HepG2 (cell line): ENCODE measurements around the gene SRSF6. TPM values are rescaled to one million over a fixed set of nuclear protein-coding genes. Genes with fewer than 3 reads are reported as not detected.

Source experiments
- ATAC-seq: fragments of 200-7000 bp; cut with Tn5 transposase; 3 replicates; pipeline ENCODE4 v1.9.1; 2020; ENCODE audit warnings: mild to moderate bottlenecking, moderate library complexity
- BruUV-seq: library from RNA; stranded (reverse); fragments of 400-500 nt; replicated peaks from 2 replicates; lab custom pipeline; 2021; lab: Mats Ljungman, UMichigan
- CTCF ChIA-PET: fragments of 300-600 bp; formaldehyde crosslinking; extraction: SDS; loops from one replicate; lab custom pipeline; 2021; ENCODE audit warnings: low total read pairs, inconsistent platforms, low intra/inter-chr PET ratio; lab: Yijun Ruan, JAX
- POLR2A ChIA-PET: fragments of 350-600 bp; sonication (Branson Sonifier 250); formaldehyde crosslinking; loops from one replicate; lab custom pipeline; 2020; ENCODE audit warnings: antibody characterized with exemption, inconsistent platforms; lab: Yijun Ruan, JAX
- DNase-seq: peaks from one replicate; pipeline ENCODE4 v3.0.0-alpha.2; 2015; ENCODE audit warnings: low spot score
- FAIRE-seq: peaks from 3 replicates; lab custom pipeline; 2011; peaks lifted over from hg19 to GRCh38; lab: Jason Lieb, UNC
- H2AFZ ChIP-seq: one replicate; pipeline ENCODE4 v1.6.1; 2011; ENCODE audit warnings: low read length, inconsistent platforms
- H3K27ac ChIP-seq: fragments of 300-600 bp; 3 replicates; pipeline ENCODE4 v1.8.0; 2011; ENCODE audit warnings: mixed run types, mild to moderate bottlenecking, mixed read lengths, low read length, inconsistent platforms; ENCODE audit not compliant: insufficient read depth; ENCODE audit errors: extremely low read length
- H3K27me3 ChIP-seq, 2 experiments: fragments of 200-600 bp in 1 of 2; 2 replicates in 1 of 2; 3 replicates in 1 of 2; pipeline versions ENCODE4 v1.6.0 to v1.8.0; 2011; ENCODE audit warnings: low read length in 2 of 2, mild to moderate bottlenecking in 2 of 2, moderate library complexity in 2 of 2, inconsistent platforms in 1 of 2; ENCODE audit not compliant: insufficient read depth in 2 of 2, control insufficient read depth in 1 of 2
- H3K36me3 ChIP-seq, 2 experiments: fragments of 200-600 bp in 1 of 2; replicated peaks in 1 of 2; 2 replicates in 1 of 2; 3 replicates in 1 of 2; pipeline versions ENCODE4 v1.5.1 to v1.8.0; 2011; ENCODE audit warnings: low read length in 2 of 2, inconsistent platforms in 1 of 2; ENCODE audit not compliant: insufficient read depth in 2 of 2, control insufficient read depth in 1 of 2
- H3K4me1 ChIP-seq: 2 replicates; pipeline ENCODE4 v1.5.1; 2012; ENCODE audit warnings: low read length, inconsistent platforms; ENCODE audit not compliant: insufficient read depth
- H3K4me2 ChIP-seq: 2 replicates; pipeline ENCODE4 v1.6.0; 2011; ENCODE audit warnings: low read depth, low read length, inconsistent platforms
- H3K4me3 ChIP-seq, 3 experiments: fragments of 200-600 bp in 1 of 3; sonication (generic), shearing (Covaris generic) in 1 of 3; replicated peaks in 1 of 3; 2 replicates each; pipeline ENCODE4 v1.5.1; 2011 to 2016; ENCODE audit warnings: low read length in 3 of 3, inconsistent platforms in 2 of 3, low read depth in 2 of 3, mild to moderate bottlenecking in 2 of 3, control low read depth in 1 of 3, mixed read lengths in 1 of 3; ENCODE audit not compliant: insufficient read depth in 1 of 3
- H3K79me2 ChIP-seq: one replicate; pipeline ENCODE4 v1.6.1; 2011; ENCODE audit warnings: low read length, inconsistent platforms; ENCODE audit not compliant: insufficient read depth
- H3K9ac ChIP-seq: 2 replicates; pipeline ENCODE4 v1.6.0; 2011; ENCODE audit warnings: mild to moderate bottlenecking, low read depth, low read length, inconsistent platforms; ENCODE audit not compliant: insufficient read depth
- H3K9me3 ChIP-seq: 2 replicates; pipeline ENCODE4 v1.5.1; 2012; ENCODE audit warnings: mild to moderate bottlenecking, low read length
- H4K20me1 ChIP-seq: 2 replicates; pipeline ENCODE4 v1.6.0; 2011; ENCODE audit warnings: inconsistent platforms, mild to moderate bottlenecking, low read length, moderate library complexity; ENCODE audit not compliant: insufficient read depth
- AGO1 ChIP-seq: fragments of 200-400 bp; formaldehyde crosslinking; IDR thresholded peaks from 2 replicates; pipeline ENCODE4 v1.6.1; 2017; ENCODE audit warnings: mild to moderate bottlenecking, low read depth, low read length, moderate library complexity; ENCODE audit not compliant: poor library complexity, severe bottlenecking
- NPAS2 ChIP-seq: sonication (generic); formaldehyde crosslinking; IDR thresholded peaks from 2 replicates; pipeline ENCODE4 v1.8.0; 2022; ENCODE audit warnings: mild to moderate bottlenecking, missing genetic modification reagents, borderline replicate concordance
- ZFP1 ChIP-seq: IDR thresholded peaks from 2 replicates; pipeline ENCODE4 v1.6.1; 2016
- WGBS: methylation state at CpG from one replicate; pipeline ENCODE4 v1.1.6; 2017; ENCODE audit warnings: low lambda C conversion rate; 5-methylcytosine and 5-hydroxymethylcytosine counted together
- in situ Hi-C: cut with HindIII; loops from 2 replicates; pipeline ENCODE4 v1.10.0; 2017; ENCODE audit warnings: low pct_unique_long_range_greater_than_20kb; ENCODE audit not compliant: extremely low pct_ligation_motif_present
- intact Hi-C: fragments of 100-400 bp; cut with micrococcal nuclease; formaldehyde crosslinking; loops from one replicate; pipeline ENCODE4 v1.10.0; 2022; ENCODE audit not compliant: unreplicated experiment
- polyA plus RNA-seq, 8 experiments: library from polyadenylated mRNA; depleted of rRNA in 3 of 8; stranded (reverse) in 7 of 8; unstranded in 1 of 8; fragments of >200 nt; fragmentation: Illumina TruSeq in 4 of 8; extraction: Trizol in 4 of 8; gene quantifications; 2 replicates each; pipeline versions ENCODE4 v1.2.1 to v1.2.3, GENCODE V29; 2011 to 2016; ENCODE audit warnings: low read depth in 4 of 8, missing spikeins in 1 of 8, mixed read lengths in 1 of 8; ENCODE audit not compliant: insufficient read depth in 1 of 8
- total RNA-seq, 5 experiments: library from RNA; depleted of rRNA; stranded (reverse); fragments of >200 nt; fragmentation: Illumina TruSeq; extraction: Trizol; gene quantifications; 2 replicates each; pipeline ENCODE4 v1.2.3, GENCODE V29; 2016; ENCODE audit warnings: low read depth in 1 of 5
- TF ChIP-seq, protein P1 (sequence below): sonication (generic); formaldehyde crosslinking; conservative IDR thresholded peaks from 2 replicates; pipeline ENCODE4 v1.8.1; 2023; ENCODE audit warnings: missing genetic modification reagents
- TF ChIP-seq, protein P2 (sequence below): IDR thresholded peaks from 2 replicates; pipeline ENCODE4 v1.6.1; 2012; ENCODE audit warnings: inconsistent platforms

SRSF6 gene
- total and polyA plus RNA-seq, 2 of the 13 experiments (the other 11 are each of a cell fraction or from before 2014, with no cell fraction given): 156 to 194 TPM

DNA sequence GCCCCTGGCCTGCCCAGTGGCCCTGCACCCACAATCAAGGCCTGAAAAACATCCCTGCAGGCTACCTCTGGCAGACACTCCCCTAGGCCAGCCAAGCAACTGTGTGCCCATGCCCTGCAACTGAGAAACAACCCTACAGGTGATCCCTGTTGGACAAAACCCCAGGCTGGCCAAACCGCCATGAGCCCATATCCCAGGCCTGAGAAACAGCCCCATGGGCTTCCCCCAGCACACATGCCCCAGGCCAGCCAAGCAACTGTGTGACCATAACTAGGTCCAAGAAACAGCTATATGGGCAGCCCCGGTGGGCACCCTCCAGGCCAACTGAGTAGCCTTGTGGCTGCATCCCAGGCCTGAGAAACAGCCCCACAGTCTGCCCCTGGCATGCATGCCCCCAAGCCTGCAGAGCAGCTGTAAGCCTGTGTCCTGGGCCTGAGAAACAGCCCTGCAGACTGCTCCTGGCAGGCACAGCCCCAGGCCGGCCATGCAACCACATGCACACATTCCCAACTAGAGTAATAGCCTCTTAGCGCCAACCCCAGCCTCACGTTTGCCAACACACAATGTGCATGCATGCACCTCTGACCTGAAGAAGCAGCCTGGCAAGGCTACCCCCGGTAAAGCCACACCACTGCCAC lies 41.0 kb upstream of the SRSF6 start:
- intact Hi-C loops: no loop called here
- ChIA-PET CTCF (no interaction called here), POLR2A (no interaction called here)
- ATAC-seq: peak; percentile 29
- BruUV-seq: no TSS peak
- Histone ChIP-seq H3K4me3 (no peak overlapping the region), H3K27me3 (peaks cover 0 to 6% of the 10 kb centered on the region in 2 experiments; a peak in 1 of 5 replicates), H2AFZ (no peak overlapping the region), H3K36me3 (no peaks in the 10 kb centered on the region), H3K9ac (no peak overlapping the region), H3K9me3 (peaks cover 34% of the 10 kb centered on the region), H3K27ac (no peak overlapping the region), H4K20me1 (no peaks in the 10 kb centered on the region), H3K4me2 (no peak overlapping the region), H3K4me1 (no peaks in the 10 kb centered on the region), H3K79me2 (no peaks in the 10 kb centered on the region)
- FAIRE-seq: no peak
- in situ Hi-C loops: no loop called here
- peak; percentile 33 for TF ChIP-seq AGO1
- TF ChIP-seq, protein P1, sequence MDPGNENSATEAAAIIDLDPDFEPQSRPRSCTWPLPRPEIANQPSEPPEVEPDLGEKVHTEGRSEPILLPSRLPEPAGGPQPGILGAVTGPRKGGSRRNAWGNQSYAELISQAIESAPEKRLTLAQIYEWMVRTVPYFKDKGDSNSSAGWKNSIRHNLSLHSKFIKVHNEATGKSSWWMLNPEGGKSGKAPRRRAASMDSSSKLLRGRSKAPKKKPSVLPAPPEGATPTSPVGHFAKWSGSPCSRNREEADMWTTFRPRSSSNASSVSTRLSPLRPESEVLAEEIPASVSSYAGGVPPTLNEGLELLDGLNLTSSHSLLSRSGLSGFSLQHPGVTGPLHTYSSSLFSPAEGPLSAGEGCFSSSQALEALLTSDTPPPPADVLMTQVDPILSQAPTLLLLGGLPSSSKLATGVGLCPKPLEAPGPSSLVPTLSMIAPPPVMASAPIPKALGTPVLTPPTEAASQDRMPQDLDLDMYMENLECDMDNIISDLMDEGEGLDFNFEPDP (CRISPR knock-in tag): 0 out of 2 replicates have a peak, but pooled peaks have one; percentile 59
- TF ChIP-seq, protein P2, sequence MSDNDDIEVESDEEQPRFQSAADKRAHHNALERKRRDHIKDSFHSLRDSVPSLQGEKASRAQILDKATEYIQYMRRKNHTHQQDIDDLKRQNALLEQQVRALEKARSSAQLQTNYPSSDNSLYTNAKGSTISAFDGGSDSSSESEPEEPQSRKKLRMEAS: no peak
- 35% methylated on average over 6 of the region's 6 CpGs for WGBS
- DNase-seq: no peak

DNA sequence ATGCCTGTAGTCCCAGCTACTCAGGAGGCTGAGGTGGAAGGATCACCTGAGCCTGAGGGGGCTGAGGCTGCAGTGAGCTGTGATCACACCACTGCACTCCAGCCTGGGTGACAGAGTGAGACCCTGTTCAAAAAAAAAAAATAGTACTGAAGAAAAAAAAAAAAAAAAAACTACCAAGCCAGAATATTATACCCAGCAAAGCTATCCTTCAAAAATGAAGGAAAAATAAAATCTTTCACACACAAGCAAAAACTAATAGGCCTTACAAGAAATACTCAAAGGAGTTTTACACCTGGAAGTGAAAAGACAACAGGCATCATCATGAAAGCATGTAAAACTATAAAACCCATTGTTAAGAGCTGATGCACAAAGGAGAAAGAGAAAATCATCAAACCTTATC lies 37.5 kb upstream of the SRSF6 start:
- BruUV-seq: no TSS peak
- TF ChIP-seq NPAS2 (CRISPR knock-in tag): no peak
- TF ChIP-seq ZFP1 (CRISPR knock-in tag): peak; percentile 94; the same call in 1 of the 2 replicates
- no peak overlapping the region for H3K4me2 ChIP-seq
- H3K9me3 ChIP-seq: peaks cover 34% of the 10 kb centered on the region
- no peak overlapping the region for H3K27ac ChIP-seq
- no peaks in the 10 kb centered on the region for H4K20me1 ChIP-seq
- ATAC-seq: no peak
- ChIA-PET CTCF (no interaction called here), POLR2A (no interaction called here)
- H2AFZ ChIP-seq: no peak overlapping the region
- peaks cover 7 to 8% of the 10 kb centered on the region in 2 experiments; a peak in 4 of 5 replicates for H3K27me3 ChIP-seq
- no peaks in the 10 kb centered on the region for H3K79me2 ChIP-seq
- intact Hi-C loops (no loop called here), in situ Hi-C loops (no loop called here)
- FAIRE-seq: no peak
- no peak overlapping the region for H3K9ac ChIP-seq
- H3K4me3 ChIP-seq: no peak overlapping the region
- no peak for DNase-seq
- H3K4me1 ChIP-seq: no peaks in the 10 kb centered on the region
- no peaks in the 10 kb centered on the region for H3K36me3 ChIP-seq
